Ammon's horn (tissue), 1 donor: Measurements from ENCODE around the gene A2M.
A peak's percentile ranks its signal among the peaks of the same experiment; 100 is the strongest.

ENCODE experiments used
- DNase-seq: peaks from one replicate; pipeline ENCODE4 v3.0.0-alpha.2; 2016; ENCODE audit warnings: low spot score

Gene A2M

DNA sequence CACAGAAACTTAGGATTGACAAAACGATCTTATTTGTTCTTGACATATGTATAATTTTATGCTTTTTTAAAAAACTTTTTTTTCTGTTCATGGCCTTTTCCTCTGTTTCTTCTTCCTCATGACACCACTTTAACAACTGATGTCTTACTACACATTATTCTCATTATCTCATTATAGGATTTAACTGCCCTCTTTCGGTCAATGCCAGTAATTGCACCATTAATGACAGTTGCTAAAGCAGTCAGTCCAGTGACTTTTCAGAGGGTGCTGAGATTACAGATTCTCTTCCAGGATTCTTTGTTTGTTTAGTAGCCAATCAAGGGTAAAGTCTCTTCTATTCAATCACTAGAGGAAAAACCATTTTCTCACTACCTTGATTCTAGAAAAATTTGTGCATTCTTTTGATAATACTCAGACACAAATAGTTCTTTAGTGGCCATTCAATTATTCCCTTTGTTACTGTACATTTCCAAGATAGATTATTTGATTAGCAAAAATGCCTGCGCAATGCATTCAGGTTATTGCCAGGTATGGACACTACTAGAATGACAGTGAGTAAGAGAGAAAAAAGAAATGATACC, 76.2 kb downstream of the A2M start:
- peak; percentile 72 for DNase-seq

DNA sequence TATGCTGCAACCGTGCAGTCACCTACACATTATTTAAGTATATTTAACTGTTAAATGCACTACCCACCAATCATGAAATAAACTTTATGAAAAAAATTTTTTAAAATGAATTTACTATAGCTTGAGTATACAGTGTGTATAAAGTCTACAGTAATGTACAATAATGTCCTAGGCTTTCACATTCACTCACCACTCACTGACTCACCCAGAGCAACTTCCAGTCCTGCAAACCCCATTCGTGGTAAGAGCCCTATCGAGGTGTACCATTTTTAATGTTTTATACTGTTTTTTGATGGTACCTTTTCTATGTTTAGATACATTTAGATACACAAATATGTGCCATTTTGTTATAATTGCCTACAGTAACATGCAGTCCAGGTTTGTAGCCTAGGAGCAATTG, 78.3 kb downstream of the A2M start:
- no peak for DNase-seq

DNA sequence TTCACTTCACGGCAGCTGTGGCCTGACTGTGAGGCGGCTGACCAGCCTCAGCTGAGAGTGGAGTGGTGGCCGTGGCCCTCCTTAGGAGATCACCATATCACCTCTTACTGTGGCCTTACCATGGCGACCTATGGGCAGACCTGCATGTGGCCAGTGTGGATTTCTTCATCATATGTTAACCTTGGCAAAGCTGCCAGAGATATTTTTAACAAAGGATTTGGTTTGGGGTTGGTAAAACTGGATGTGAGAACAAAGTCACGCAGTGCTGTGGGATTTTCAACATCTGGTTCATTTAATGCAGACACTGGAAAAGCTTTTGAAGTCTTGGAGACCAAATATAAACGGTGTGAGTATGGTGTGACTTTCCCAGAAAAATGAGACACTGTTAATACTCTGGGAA, 79.5 kb downstream of the A2M start:
- no peak for DNase-seq

DNA sequence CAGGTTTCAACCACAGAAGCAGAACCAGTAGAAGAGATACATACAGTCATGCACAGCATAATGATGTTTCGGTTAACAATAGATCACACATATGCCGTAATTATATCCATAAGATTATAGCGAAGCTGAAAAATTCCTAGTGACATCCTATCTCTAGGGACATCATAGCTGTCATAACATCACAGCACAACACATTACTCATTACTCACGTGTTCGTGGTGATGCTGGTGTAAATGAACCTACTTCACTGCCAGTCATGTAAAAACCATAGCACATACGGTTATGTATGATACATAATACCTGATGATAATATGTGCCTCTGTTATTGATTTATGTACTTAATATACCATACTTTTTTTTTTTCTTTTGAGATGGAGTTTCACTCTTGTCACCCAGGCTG, 81.6 kb downstream of the A2M start:
- DNase-seq, result no peak

DNA sequence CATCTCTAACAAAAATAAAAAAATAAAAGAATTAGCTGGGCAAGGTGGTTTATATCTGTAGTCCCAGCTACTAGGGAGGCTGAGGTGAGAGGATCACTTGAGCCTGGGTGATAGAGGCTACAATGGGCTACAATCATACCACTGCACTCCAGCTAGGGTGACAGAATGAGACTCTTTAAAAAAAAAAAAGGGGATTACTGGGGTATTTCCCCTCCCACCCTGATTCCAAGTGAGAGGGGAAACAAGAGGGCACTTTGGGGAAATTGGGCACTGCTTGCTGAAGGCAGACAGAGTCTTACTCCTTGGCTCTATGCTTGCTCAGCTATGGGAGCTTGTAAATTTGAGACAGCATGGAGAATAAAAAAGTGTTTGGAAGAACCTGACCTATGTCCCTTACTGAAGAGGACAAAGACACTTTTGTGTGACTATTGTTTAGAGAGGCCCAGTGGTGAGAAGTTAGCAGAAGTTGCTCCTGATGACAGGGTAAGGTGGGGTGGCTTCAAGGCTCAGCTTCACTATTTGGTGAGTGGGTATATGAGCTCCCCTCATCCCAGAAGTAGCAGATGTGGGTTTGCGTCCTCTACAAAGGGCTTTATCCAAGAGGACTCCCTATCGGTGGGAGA, 82.3 kb downstream of the A2M start:
- DNase-seq, result no peak

DNA sequence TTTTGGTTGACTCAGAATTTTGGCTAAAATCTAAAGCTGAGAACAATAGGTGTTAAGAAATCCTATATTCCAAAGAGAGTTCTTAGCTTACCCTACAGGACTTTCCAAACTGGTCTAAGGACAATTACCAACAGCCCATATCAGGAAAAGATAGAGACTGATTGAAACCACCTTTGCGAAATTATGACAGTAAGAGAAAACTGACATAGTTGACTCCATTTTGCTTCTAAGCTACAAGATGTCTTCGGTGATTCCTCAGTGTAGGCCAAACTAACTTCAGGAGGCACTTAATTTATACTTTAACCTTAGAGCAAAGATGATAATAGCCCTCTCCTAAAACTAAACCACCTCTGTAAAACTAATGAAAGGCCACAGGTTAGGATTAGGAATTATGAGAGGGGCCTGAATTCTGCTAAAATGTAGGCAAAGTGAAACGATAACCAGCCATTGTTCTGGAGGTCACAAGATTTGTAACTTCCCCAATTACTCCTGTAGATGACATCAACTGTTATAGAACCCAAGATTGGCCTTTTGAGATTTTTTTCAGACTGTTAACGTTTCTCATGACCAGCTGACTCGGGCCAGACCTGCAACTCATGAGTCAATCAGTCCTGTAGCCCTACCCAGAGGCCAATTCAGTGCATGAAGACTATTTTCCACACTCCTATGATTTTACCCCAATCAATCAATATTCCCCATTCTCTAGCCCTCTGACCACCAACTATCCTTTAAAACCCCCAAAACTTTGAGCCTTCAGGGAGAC, 83.3 kb downstream of the A2M start:
- DNase-seq, result no peak

DNA sequence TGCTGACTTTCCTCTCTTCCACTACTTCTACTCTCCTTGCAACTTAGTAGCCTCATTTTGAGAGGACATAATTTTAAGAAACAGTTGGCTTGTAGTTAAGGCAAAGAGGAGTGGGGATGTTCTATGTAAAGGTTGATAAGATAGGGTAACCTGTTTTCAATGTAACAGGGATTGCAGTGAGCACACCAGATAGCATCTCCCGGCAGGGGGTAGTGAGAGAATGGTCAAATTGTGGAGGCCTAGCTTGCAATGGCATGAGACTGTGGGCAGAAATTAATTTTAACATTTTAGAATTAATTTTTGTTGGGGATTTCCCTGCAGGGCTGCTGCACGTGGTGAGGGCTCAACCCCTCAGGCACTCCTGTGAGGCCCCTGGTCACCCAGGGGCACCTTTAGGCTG, 84.9 kb downstream of the A2M start:
- DNase-seq, result no peak

DNA sequence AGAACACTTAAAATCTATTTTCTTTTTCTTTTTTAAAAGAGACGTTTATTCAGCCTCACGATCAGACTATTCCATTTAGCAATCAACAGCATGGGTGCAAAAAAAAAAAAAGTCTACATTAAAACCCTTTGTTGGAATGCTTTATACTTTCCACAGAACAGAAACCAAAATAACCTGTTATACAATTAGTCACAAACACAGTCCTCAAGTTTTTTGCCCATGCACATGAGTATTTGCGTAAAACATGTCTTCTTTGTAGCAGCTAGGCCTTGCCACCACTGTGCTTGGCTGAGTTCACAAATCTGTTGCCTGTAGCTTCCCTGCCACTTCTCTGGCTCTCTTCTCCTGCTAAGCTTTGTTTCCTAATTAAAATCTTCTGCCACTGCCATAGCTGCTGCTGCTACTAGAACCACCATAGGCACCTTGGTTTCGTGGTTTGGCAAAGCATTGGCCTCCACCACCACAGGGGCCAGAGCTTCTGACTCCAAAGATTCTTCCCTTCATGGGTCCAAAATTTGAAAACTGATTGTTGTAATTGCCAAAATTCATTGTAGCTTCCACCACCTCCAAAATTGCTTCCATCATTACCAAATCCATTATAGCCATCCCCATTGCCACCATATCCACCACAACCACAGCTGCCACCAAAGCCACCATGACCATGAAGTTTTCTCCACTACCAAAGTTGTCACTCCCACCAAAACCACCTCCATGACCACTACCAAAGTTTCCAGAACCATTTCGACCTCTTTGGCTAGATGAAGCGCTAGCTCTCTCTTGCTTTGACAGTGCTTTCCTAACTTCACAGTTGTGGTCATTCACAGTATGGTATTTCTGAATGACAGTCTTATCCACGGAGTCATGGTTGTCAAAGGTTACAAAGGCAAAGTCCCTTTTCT, 88.3 kb downstream of the A2M start:
- DNase-seq, result no peak

DNA sequence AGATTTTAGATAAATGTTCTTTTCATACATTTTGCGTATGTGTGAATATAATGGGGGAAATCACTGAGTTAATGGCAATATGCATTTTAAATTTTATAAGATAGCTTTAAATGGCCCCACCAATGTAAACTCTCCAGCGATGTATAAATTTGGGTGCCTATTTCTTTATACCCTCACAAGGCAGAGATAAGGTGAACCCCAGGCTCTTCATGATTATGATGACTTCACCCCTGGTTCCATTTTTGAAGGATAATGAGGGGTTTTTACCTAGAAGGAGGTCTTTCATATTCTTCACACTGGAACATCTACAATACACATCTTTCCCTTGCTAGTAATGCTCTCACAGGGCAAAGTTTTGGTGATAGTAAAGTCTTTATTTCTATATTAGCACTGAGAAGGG, 91.2 kb downstream of the A2M start:
- DNase-seq, result no peak

DNA sequence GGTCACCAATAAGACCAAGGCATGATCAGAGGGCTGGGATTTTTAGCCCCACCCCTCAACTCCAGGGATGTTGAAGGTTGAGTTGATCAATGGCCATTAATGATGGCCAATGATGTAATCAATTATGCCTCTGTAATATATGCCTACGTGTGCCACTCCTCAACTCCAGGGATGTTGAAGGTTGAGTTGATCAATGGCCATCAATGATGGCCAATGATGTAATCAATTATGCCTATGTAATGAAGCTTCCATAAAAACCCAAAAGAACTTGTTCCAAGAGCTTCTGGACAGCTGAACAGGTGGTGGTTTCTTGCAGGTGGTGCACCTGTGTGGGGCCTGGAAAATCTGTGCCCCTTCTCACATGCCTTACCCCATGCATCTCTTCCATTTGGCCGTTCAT, 93.1 kb downstream of the A2M start:
- DNase-seq, result no peak
